SK-N-SH (cell line): Measurements from ENCODE around the gene PER2. TPM values are rescaled to one million over a fixed set of nuclear protein-coding genes. Genes with fewer than 3 reads are reported as not detected.

Experiments
- CTCF ChIA-PET: fragments of 300-600, 350-600 bp; formaldehyde crosslinking; extraction: SDS; loops from one replicate; lab custom pipeline; 2021; lab: Yijun Ruan, JAX
- POLR2A ChIA-PET: fragments of 350-600 bp; sonication (Branson Sonifier 250); formaldehyde crosslinking; extraction: SDS; loops from one replicate; lab custom pipeline; 2020; ENCODE audit warnings: antibody characterized with exemption, inconsistent platforms; lab: Yijun Ruan, JAX
- DNase-seq: peaks from one replicate; pipeline ENCODE4 v3.0.0; 2012
- H2AFZ ChIP-seq: fragments of 200-600 bp; sonication (generic); 2 replicates; pipeline ENCODE4 v1.8.1; 2016; ENCODE audit warnings: antibody characterized with exemption, mild to moderate bottlenecking, low read depth
- H3F3A ChIP-seq: fragments of 200-600 bp; sonication (generic); replicated peaks from 2 replicates; pipeline ENCODE3; 2016; ENCODE audit warnings: antibody characterized with exemption, mild to moderate bottlenecking; ENCODE audit not compliant: insufficient read depth
- H3K27ac ChIP-seq, 2 experiments: fragments of 200-500 bp in 1 of 2; fragments of 200-600 bp in 1 of 2; sonication (Bioruptor generic) in 1 of 2; sonication (generic), shearing (Covaris generic) in 1 of 2; 2 replicates each; pipeline versions ENCODE4 v1.5.1 to v1.6.1; 2014 to 2016; ENCODE audit warnings: low read depth in 2 of 2, inconsistent platforms in 1 of 2, low read length in 1 of 2, mild to moderate bottlenecking in 1 of 2, mixed read lengths in 1 of 2
- H3K27me3 ChIP-seq: fragments of 200-600 bp; sonication (generic), shearing (Covaris generic); 2 replicates; pipeline ENCODE4 v1.6.1; 2016; ENCODE audit warnings: mixed run types; ENCODE audit not compliant: insufficient read depth
- H3K36me3 ChIP-seq, 2 experiments: fragments of 200-500 bp in 1 of 2; fragments of 200-600 bp in 1 of 2; sonication (Bioruptor generic) in 1 of 2; sonication (generic) in 1 of 2; replicated peaks in 1 of 2; 2 replicates each; pipeline versions ENCODE3 to v1.5.1; 2014 to 2016; ENCODE audit warnings: low read length in 1 of 2, mild to moderate bottlenecking in 1 of 2; ENCODE audit not compliant: insufficient read depth in 2 of 2, control insufficient read depth in 1 of 2
- H3K4me1 ChIP-seq, 2 experiments: fragments of 200-500 bp in 1 of 2; fragments of 200-600 bp in 1 of 2; sonication (Bioruptor generic) in 1 of 2; sonication (generic), shearing (Covaris generic) in 1 of 2; 2 replicates each; pipeline versions ENCODE4 v1.5.1 to v1.6.1; 2014 to 2016; ENCODE audit warnings: low read depth in 1 of 2, low read length in 1 of 2, mixed run types in 1 of 2; ENCODE audit not compliant: insufficient read depth in 2 of 2, control insufficient read depth in 1 of 2
- H3K4me2 ChIP-seq: fragments of 200-600 bp; sonication (generic), shearing (Covaris generic); 2 replicates; pipeline ENCODE4 v1.6.1; 2017; ENCODE audit warnings: mixed run types
- H3K4me3 ChIP-seq, 2 experiments: fragments of 200-500 bp in 1 of 2; fragments of 200-600 bp in 1 of 2; sonication (Bioruptor generic) in 1 of 2; sonication (generic), shearing (Covaris generic) in 1 of 2; 2 replicates each; pipeline versions ENCODE4 v1.5.1 to v1.8.1; 2014 to 2016; ENCODE audit warnings: low read depth in 2 of 2, inconsistent platforms in 1 of 2, low read length in 1 of 2, mild to moderate bottlenecking in 1 of 2, mixed read lengths in 1 of 2, moderate library complexity in 1 of 2
- H3K79me2 ChIP-seq: fragments of 200-600 bp; sonication (generic); 2 replicates; pipeline ENCODE4 v1.8.1; 2017; ENCODE audit warnings: mild to moderate bottlenecking; ENCODE audit not compliant: insufficient read depth
- H3K9ac ChIP-seq: fragments of 200-600 bp; sonication (generic); 2 replicates; pipeline ENCODE4 v1.6.1; 2017; ENCODE audit warnings: mixed run types
- H3K9me2 ChIP-seq: fragments of 200-600 bp; sonication (generic); 2 replicates; pipeline ENCODE4 v1.6.1; 2017; ENCODE audit warnings: mixed run types
- H3K9me3 ChIP-seq: fragments of 200-600 bp; sonication (generic); 2 replicates; pipeline ENCODE4 v1.6.1; 2017; ENCODE audit warnings: mixed run types, mild to moderate bottlenecking, moderate library complexity
- H4K20me1 ChIP-seq: fragments of 200-600 bp; sonication (generic); 2 replicates; pipeline ENCODE4 v1.6.1; 2017; ENCODE audit warnings: mild to moderate bottlenecking, mixed run types; ENCODE audit not compliant: insufficient read depth
- CHD2 ChIP-seq: fragments of 150-350 bp; IDR thresholded peaks from 2 replicates; pipeline ENCODE4 v1.6.1; 2018; ENCODE audit warnings: low read length; ENCODE audit not compliant: partially characterized antibody
- CTCF ChIP-seq: fragments of 200-600 bp; sonication (generic); IDR thresholded peaks from 2 replicates; pipeline ENCODE4 v1.6.1; 2017; ENCODE audit warnings: antibody characterized with exemption, mild to moderate bottlenecking, moderate library complexity
- EP300 ChIP-seq, 2 experiments: IDR thresholded peaks; 2 replicates each; pipeline versions ENCODE4 v1.4.0 to v1.6.1; 2012; ENCODE audit warnings: borderline replicate concordance in 1 of 2, low read depth in 1 of 2, low read length in 1 of 2
- EZH2phosphoT487 ChIP-seq: fragments of 200-600 bp; sonication (generic); IDR thresholded peaks from 2 replicates; pipeline ENCODE4 v1.6.1; 2017; ENCODE audit warnings: low read depth, mixed run types, mild to moderate bottlenecking, antibody characterized with exemption, moderate library complexity, borderline replicate concordance
- GABPA ChIP-seq: IDR thresholded peaks from 2 replicates; pipeline ENCODE4 v1.4.0; 2012; ENCODE audit warnings: low read depth, mild to moderate bottlenecking
- JUND ChIP-seq: IDR thresholded peaks from 2 replicates; pipeline ENCODE4 v1.4.0; 2012
- NFIC ChIP-seq: IDR thresholded peaks from 2 replicates; pipeline ENCODE4 v1.4.0; 2012; ENCODE audit warnings: borderline replicate concordance
- POLR2AphosphoS5 ChIP-seq: IDR thresholded peaks from 2 replicates; pipeline ENCODE4 v1.6.1; 2012; ENCODE audit warnings: low read depth, low read length
- RAD21 ChIP-seq: IDR thresholded peaks from 2 replicates; pipeline ENCODE4 v1.6.1; 2012; ENCODE audit warnings: mild to moderate bottlenecking, low read length
- RCOR1 ChIP-seq: fragments of 150-350 bp; IDR thresholded peaks from 2 replicates; pipeline ENCODE4 v1.6.1; 2017; ENCODE audit warnings: antibody characterized with exemption, low read length
- REST ChIP-seq: IDR thresholded peaks from 2 replicates; pipeline ENCODE4 v1.6.1; 2012; ENCODE audit warnings: mild to moderate bottlenecking, low read depth, low read length, moderate library complexity
- RFX5 ChIP-seq: IDR thresholded peaks from 2 replicates; pipeline ENCODE4 v1.6.1; 2012; ENCODE audit warnings: mild to moderate bottlenecking, improper control_type of control experiment, low read length
- RXRA ChIP-seq: IDR thresholded peaks from 2 replicates; pipeline ENCODE4 v1.4.0; 2012; ENCODE audit warnings: low read depth, mild to moderate bottlenecking, borderline replicate concordance
- SIN3A ChIP-seq: IDR thresholded peaks from 2 replicates; pipeline ENCODE4 v1.6.1; 2012; ENCODE audit warnings: low read depth, mild to moderate bottlenecking, low read length, moderate library complexity, borderline replicate concordance
- TCF12 ChIP-seq: IDR thresholded peaks from 2 replicates; pipeline ENCODE4 v1.4.0; 2012
- USF1 ChIP-seq: IDR thresholded peaks from 2 replicates; pipeline ENCODE4 v1.4.0; 2012; ENCODE audit warnings: low read depth, borderline replicate concordance
- WGBS: methylation state at CpG from one replicate; pipeline ENCODE4 v1.1.6; 2017; ENCODE audit warnings: low lambda C conversion rate; 5-methylcytosine and 5-hydroxymethylcytosine counted together
- polyA plus RNA-seq, 3 experiments: library from polyadenylated mRNA; depleted of rRNA; stranded (reverse); fragments of >200 nt; gene quantifications; 2 replicates each; pipeline ENCODE4 v1.2.3, GENCODE V29; 2012

The PER2 gene
- polyA plus RNA-seq, 1 of the 3 experiments (the other 2 are of a cell fraction): 0.82 TPM

GRCh38 chr2:238247002-238247822 is 41.2 kb downstream of the PER2 start:
- H3K27me3 ChIP-seq: no peaks in the 10 kb centered on the region
- no peaks in the 10 kb centered on the region for H3K9me3 ChIP-seq
- peaks cover 0 to 2% of the 10 kb centered on the region in 2 experiments for H3K36me3 ChIP-seq
- peaks cover 0 to 18% of the 10 kb centered on the region in 2 experiments; a peak in 1 of 4 replicates for H3K4me1 ChIP-seq
- no peak overlapping the region for H3K9ac ChIP-seq
- H3K4me3 ChIP-seq: no peak overlapping the region
- H3F3A ChIP-seq: no peaks in the 10 kb centered on the region
- no peak overlapping the region for H2AFZ ChIP-seq
- H3K9me2 ChIP-seq: no peaks in the 10 kb centered on the region
- no peaks in the 10 kb centered on the region for H3K79me2 ChIP-seq
- no peak for TF ChIP-seq EP300 (IDR thresholded peaks at IDR 0.05; ENCODE audit: borderline replicate concordance in 1 of 2, low read depth in 1 of 2, low read length in 1 of 2)
- TF ChIP-seq POLR2AphosphoS5: no peak
- TF ChIP-seq SIN3A: no peak
- TF ChIP-seq RAD21: no peak
- TF ChIP-seq TCF12: no peak
- no peak for TF ChIP-seq JUND
- TF ChIP-seq RXRA: no peak
- TF ChIP-seq NFIC: no peak
- no peak for TF ChIP-seq USF1
- TF ChIP-seq CHD2: no peak
- no peak for TF ChIP-seq RFX5
- no peak for TF ChIP-seq RCOR1
- TF ChIP-seq REST: no peak
- no peak for TF ChIP-seq EZH2phosphoT487
- no peak for TF ChIP-seq GABPA
- no peak for TF ChIP-seq CTCF
- WGBS: 97% methylated on average over 13 of the region's 13 CpGs
- no peak overlapping the region for H3K27ac ChIP-seq
- no peak overlapping the region for H3K4me2 ChIP-seq
- ChIA-PET POLR2A (no interaction called here), CTCF (interaction anchor here (0.7 to 1.9 kb wide), 7 partner anchors 9 to 324 kb away, joined by 3 to 9 read pairs (median 4); no protein-coding TSS in a partner anchor)
- no peak for DNase-seq
- H4K20me1 ChIP-seq: no peaks in the 10 kb centered on the region
